ENCODE data around the gene HDAC11.
"Not testable (repeated sequence)": the region's sequence is repeated elsewhere in the genome, so short reads cannot be mapped to it uniquely, and the experiment has no call there.

Gene HDAC11

DNA sequence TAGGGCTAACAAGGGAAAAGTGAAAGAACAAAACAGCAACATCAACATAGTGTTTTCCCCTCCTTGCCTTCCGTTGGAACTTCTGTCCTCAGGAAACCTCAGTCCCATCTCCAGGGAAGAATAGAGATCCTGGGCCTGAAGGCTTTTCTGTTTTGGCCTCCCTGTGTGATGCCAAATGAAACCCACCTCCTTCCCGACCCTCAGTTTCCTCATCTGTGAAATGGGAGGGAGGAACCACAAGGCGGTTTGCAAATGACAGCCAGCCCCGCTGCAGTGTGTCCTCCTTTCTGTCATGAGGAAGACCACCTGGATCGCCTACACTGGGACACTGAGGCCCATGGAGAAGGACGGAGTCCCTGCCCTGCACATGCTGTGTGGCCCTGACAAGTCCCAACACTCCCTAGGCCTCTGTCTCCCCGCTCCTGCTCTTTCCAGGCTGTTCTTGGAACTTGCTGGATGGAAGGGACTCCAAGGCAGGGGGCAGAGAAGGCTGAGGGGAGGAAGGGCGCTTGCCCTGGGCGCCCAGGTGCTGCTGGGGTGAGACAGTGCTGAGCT, 40.3 kb downstream of the HDAC11 start:
- TF ChIP-seq, protein P1, sequence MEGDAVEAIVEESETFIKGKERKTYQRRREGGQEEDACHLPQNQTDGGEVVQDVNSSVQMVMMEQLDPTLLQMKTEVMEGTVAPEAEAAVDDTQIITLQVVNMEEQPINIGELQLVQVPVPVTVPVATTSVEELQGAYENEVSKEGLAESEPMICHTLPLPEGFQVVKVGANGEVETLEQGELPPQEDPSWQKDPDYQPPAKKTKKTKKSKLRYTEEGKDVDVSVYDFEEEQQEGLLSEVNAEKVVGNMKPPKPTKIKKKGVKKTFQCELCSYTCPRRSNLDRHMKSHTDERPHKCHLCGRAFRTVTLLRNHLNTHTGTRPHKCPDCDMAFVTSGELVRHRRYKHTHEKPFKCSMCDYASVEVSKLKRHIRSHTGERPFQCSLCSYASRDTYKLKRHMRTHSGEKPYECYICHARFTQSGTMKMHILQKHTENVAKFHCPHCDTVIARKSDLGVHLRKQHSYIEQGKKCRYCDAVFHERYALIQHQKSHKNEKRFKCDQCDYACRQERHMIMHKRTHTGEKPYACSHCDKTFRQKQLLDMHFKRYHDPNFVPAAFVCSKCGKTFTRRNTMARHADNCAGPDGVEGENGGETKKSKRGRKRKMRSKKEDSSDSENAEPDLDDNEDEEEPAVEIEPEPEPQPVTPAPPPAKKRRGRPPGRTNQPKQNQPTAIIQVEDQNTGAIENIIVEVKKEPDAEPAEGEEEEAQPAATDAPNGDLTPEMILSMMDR (IDR thresholded peaks at IDR 0.05; ENCODE audit: control extremely low read depth, extremely low read depth, low read depth, missing control alignments) = no peak
- DNase-seq (ENCODE audit: extremely low spot score) = no peak
- ChIA-PET CTCF (no interaction called here), POLR2A (no interaction called here)

DNA sequence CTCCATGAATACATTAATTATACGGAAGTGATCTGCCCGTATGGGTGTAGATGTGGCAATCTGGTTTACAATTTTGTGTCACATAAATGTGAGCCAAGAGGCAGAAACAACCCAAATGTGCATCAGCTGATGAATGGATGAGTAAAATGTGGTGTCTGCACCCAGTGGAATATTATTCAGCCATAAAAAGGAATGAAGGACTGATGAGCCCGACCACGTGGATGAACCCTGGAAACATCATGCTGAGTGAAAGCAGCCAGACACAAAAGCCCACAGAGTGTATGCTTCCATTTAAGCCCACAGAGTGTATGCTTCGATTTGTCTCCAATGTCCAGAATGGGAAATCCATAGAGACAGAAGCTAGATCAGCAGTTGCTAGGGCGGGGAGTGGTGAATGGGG, 41.2 kb downstream of the HDAC11 start:
- POLR2A ChIA-PET = no interaction called here
- CTCF ChIA-PET = interaction anchor here (1.7 kb wide), 1 partner anchor 127 kb away, joined by 7 read pairs; no protein-coding TSS in a partner anchor
- DNase-seq (ENCODE audit: extremely low spot score) = no peak
- TF ChIP-seq, protein P1 (IDR thresholded peaks at IDR 0.05; ENCODE audit: control extremely low read depth, extremely low read depth, low read depth, missing control alignments) = no peak

DNA sequence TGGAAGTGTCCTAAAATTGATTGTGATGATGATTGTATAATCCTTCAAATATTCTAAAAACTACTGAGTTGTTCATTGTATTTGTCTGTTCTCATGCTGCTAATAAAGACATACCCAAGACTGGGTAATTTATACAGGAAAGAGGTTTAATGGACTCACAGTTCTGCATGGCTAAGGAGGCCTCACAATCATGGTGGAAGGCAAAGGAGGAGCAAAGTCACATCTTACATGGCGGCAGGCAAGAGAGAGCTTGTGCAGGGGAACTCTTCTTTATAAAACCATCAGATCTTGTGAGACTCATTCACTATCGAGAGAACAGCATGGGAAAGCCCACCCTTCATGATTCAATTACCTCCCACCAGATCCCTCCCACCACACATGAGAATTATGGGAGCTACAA, 41.6 kb downstream of the HDAC11 start:
- not testable (repeated sequence) for DNase-seq (ENCODE audit: extremely low spot score)

DNA sequence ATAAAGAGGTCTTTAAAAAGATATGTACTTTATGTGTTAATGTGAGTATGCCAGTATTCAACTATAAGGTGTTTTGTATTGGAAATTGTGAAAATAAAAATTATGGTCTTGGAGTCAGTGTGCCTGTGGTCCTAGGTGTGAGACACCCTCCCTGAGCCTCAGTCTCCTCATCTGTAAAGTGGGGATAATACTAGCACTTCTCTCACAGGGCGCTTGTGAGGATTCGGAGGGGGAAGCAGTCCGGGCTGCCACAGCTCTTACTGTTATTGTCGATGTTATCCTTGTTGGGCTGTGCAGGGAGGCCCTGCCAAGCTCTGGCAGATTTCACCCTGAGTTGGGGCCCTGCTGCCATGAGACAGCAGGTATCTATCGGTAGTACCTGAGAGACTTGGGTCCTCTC, 42.1 kb downstream of the HDAC11 start:
- ChIA-PET CTCF (interaction anchor here (1.7 kb wide), 1 partner anchor 126 kb away, joined by 7 read pairs; no protein-coding TSS in a partner anchor), POLR2A (no interaction called here)
- no peak for DNase-seq (ENCODE audit: extremely low spot score)
- TF ChIP-seq, protein P1 (IDR thresholded peaks at IDR 0.05; ENCODE audit: control extremely low read depth, extremely low read depth, low read depth, missing control alignments) = no peak

More for the DNA sequence above, 41.6 kb downstream of the HDAC11 start:
- POLR2A ChIA-PET = not testable (repeated sequence)
- CTCF ChIA-PET = interaction anchor here (1.7 kb wide), 1 partner anchor 127 kb away, joined by 7 read pairs; no protein-coding TSS in a partner anchor

DNA sequence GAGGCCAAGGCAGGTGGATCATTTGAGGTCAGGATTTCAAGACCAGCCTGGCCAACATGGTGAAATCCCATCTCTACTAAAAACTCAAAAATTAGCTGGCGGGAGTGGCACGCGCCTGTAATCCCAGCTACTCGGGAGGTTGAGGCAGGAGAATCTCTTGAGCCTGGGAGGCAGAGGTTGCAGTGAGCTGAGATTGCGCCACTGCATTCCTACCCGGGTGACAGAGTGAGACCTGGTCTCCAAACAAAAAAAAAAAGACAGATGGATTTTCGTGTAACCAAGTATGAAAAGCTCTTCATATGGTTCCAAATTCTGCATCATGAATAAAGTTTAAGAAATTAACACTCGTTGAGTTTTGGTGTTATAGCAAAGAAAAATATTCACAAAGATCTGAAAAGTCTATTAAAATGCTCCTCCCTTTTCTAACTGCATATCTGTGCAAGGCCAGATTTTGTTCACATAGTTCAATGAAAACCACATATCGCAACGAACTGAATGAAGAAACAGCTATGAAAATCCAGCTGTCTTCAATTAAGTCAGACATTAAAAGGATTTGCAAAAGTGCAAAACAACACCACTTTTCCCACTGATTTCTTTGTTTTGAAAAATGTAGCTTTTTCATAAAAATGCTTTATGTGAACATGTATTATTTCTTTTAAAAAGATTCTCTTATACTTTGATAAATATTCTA, 45.0 kb downstream of the HDAC11 start:
- TF ChIP-seq, protein P1 (IDR thresholded peaks at IDR 0.05; ENCODE audit: control extremely low read depth, extremely low read depth, low read depth, missing control alignments) = no peak
- no peak for DNase-seq (ENCODE audit: extremely low spot score)
- ChIA-PET CTCF (interaction anchor here (1.4 to 1.9 kb wide), 3 partner anchors 8 to 123 kb away, joined by 3 to 6 read pairs (median 3); no protein-coding TSS in a partner anchor), POLR2A (no interaction called here)

DNA sequence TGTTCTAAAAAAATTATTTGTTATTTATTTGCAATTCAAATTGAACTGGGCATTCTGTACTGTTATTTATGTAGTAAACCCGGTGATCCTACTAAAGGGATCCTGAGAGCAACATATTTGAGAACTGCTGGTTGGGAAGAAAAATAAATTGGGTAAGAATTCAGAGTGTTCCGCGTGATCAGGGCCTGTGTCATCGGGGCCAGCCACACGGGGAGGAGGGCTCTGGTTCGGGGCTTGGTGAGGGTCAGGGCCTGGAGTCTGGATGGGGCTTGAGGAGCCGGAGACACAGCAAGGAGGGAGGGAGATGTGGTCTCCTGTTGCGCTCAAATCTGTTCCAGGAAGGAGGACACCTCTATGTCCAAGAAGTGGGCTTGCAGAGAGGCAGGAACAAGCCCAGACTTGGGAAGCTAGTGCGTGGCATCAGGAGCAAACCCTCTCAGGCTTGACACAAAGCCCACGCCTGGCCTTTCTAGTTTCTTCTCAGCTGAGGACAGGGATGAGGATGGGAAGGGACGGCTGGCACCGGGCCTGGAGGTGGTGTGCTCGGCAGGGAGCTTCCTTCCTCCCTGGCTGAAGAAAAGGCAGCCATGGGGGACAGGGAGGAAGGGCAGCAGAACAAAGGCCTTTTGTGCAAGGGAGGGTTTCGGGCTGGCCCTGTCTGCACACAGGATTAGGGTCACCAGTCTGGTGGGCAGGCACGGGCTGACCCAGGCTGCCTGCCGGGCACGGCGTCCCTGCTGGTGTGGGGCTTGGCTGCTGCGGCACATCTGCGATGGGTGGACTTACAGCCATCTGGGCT, 45.9 kb downstream of the HDAC11 start:
- POLR2A ChIA-PET = no interaction called here
- TF ChIP-seq, protein P1 (IDR thresholded peaks at IDR 0.05; ENCODE audit: control extremely low read depth, extremely low read depth, low read depth, missing control alignments) = no peak
- CTCF ChIA-PET = interaction anchor here (1.1 to 1.9 kb wide), 3 partner anchors 9 to 122 kb away, joined by 3 to 6 read pairs (median 3); no protein-coding TSS in a partner anchor
- DNase-seq (ENCODE audit: extremely low spot score) = no peak

Measured in GM10248 (cell line).